ENCODE measurements around the gene LRP5.
A peak's percentile ranks its signal among the peaks of the same experiment; 100 is the strongest.

LRP5 gene

DNA sequence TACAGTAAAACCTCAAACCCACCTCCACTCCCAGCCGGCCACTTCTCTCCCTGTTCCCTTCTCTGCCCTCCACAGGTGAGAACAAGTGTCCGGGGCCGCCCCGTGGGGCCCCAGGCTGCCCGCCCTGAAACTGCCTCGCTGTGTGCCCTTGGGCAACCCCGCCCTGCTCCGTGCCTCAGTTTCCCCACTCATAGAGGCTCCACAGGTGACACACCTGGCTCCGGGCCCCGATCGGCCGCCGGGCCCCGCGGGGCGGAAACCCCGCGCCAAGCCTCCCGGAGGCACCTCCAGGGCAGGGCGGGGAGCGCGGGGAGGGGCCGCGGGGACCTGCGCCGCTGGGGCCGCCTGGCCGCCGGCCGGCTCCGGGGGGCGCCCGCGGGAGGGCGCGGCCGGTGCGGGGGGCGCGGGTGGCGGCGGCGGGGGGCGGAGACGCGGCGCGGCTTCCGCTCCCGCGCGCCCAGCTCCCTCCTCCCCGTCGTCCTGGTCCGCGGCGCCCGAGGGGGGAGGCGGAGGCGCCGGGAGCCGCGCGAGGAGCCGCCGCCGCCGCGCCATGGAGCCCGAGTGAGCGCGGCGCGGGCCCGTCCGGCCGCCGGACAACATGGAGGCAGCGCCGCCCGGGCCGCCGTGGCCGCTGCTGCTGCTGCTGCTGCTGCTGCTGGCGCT, at the start of gene LRP5:
TSS of gene LRP5 (plus strand) at position 475 of the 663 bp plus-strand sequence. CDS start at position 599, 124 bp downstream.
- peak; percentile 40 for DNase-seq

DNA sequence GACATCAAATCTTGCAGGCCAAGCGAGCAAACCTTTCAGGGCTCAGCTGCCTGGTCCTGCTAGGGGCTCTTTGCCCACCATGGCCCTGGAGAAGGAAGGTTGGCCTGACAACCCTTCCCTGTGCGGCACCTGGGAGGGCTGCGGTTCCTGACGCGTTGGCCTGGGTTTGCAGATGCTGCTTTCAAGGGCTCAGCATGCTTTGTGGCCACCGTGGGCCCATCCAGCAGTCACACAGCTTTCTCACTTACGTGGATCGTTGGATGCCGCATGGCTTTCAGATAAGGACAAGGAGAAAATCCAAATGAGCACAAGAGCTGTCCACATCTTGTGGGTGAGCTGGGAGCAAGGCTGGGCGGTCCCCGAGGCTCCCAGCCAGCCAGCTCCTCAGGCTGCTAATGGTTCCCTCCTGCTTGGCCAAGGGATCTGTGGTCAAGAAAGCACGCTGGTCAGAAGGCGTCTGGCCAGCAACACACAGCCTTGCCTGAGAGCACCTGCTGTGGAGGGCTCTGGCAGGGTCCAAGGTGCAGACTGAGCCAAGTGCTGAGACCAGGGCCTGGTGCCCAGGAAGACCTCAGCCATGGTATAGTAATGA, 48.9 kb upstream of the LRP5 start:
- DNase-seq, result no peak

- DNase-seq, result no peak
Observed at GRCh38 chr11:68264244-68264643, 48.1 kb upstream of the LRP5 start.

GRCh38 chr11:68264741-68265540, 47.5 kb upstream of the LRP5 start:
- no peak for DNase-seq

DNA sequence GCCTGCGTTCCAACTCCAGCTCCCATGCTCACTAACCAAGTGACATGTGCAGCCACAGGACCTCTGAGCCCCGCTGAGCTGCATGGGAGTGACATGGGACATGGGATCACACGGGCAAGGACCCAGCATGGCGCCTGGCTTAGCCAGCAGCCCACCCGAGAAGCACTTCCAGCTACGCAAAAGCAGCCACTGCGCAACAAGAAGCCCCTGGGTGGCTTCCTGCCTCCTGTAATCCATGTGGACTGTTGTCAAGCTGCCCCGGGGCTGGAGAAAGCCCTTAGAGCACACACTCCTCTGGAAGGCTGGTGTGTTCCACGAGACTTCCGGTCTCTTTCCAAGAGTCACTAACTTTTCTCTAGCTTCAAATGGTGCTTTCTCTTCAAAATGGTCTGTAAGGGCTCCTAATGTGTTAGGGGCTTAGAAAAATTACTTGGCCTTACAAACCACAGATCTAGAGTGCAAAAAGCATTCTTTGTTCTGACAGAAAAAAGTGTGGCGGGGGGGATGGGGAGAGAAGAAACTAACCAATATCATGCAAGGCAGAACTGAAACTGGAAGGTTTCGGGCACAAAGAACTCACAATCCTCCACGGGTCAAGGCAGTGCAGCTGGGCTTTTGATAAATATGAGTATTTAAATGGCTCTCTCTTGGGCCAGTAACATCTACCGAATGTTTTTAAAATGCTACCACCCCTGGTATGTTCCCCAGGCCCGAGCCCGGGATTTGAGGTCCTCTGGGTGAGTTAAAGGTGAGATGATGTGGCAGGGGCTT, 46.1 kb upstream of the LRP5 start:
- DNase-seq, result no peak

DNA sequence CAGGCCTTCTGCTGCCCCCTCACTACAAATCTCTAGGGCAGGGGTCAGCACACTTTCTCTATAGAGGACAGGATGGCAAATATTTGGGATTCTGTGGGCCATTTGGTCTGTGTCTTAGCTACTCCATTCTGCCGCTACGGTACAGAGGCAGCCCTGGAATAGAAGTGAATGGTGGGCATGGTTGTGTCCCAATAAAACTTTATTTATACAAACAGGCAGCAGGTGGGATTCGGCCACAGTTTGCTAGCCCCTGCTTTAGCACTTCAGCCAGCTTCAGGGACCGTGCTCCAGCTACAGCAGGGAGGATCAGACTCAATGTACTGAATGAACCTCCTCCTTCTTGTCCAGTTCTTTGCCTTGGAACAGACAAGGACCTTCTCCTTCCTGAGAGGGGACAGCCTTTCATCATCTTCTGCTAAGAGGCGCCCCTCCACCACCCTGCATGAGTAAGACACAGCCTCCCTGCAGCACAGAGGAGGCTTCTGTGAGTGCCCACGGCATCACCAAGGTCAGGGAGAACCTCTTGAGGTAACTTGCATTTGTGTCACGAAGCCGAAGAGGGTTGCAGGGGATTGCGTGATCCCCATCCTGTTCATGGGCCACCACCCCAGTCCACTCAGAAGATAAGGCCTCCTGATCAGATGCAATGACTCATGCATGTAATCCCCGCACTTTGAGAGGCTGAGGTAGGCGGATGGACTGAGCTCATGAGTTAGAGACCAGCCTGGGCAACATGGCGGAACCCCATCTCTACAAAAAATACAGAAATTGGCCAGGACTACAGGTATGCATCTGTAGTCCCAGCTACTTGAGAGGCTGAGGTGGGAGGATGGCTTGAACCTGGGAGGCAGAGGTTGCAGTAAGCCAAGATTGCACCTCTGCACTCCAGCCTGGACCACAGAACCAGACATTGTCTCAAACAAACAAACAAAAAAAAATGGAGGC, 45.2 kb upstream of the LRP5 start:
- no peak for DNase-seq

DNA sequence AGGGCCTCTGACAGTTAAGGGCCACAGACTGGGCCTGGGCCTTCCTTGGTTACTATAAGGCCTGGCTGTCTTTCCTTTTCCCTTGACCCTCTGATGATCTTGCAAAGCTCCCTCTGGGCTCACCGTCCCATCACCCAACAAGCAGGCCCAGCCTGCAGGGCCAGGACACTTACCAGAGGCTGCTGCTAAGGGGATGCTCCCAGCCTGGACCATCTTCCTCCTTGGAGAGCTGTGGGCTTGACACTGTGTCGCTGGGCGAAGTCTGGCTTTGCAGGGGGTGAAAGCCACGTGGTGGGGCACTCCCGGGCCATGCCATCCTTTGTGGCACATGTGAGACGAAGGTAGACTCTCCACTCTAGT, 44.5 kb upstream of the LRP5 start:
- DNase-seq, result no peak

DNA sequence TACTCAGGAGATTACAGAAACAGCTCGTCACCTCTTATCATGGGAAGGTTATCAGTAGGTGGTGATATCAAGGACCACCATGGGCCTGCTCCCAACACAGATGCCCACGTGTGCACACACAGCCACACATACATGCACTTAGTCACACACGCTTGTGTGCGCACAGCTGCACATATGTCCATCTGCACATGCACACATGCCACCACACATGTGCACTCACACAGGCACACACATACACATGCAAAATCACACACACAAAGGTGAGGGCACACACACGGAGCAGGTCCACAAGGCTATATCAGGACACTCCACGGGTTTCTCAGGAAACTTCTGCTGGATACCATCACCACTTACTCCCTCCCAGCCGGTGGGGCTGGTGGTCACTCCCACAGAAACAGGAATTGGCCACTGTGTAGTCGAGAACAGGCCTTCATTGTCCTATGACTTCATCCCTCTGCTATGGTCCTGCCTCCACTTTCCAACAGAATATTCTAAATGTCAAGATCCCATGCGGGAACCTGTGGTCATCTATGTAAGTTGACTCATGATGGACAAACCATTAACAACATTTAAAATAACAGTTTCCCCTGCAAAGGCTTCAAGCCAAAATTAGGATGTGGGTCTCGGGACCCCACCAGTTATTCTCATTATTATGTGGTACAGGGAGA, 42.8 kb upstream of the LRP5 start:
- peak; percentile 92 for DNase-seq

DNA sequence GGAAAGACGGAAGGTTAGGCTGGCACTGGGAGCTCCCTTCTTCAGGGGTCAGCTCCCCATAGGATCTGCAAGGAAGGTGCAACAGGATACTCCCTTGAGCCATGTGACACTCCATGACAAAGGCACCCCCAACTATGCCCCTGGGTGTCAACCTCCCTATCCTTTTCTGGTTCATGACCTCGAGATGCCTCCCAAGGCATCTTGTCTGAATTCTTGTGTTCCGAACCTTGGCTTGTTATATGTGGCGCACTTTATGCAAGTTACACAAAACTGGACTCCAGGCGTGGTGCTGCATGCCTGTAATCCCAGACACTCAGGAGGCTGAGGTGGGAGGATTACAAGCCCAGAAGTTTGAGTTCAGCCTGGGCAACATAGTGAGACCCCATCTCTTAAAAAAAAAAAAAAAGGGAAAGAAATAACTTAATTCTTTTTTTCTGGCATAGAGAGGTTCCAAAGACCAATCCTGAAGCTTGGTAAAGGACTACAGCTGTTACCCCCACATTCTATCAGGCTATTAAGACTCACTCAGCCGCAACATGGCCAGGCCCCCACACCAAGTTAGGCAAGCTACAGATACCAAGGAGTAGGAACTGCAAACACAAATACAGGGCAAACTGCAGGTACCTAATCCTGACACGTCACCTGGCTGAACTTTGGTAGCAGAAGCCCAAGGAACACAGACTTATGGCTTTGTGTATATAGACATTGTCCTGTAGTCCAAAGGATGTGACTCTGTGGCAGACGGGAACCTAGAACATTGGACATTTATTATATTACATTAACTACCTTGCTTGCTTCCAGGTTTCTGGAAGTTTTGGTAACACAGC, 42.0 kb upstream of the LRP5 start:
- no peak for DNase-seq

GRCh38 chr11:68271023-68271780, 41.2 kb upstream of the LRP5 start:
- DNase-seq, result peak; percentile 81

DNA sequence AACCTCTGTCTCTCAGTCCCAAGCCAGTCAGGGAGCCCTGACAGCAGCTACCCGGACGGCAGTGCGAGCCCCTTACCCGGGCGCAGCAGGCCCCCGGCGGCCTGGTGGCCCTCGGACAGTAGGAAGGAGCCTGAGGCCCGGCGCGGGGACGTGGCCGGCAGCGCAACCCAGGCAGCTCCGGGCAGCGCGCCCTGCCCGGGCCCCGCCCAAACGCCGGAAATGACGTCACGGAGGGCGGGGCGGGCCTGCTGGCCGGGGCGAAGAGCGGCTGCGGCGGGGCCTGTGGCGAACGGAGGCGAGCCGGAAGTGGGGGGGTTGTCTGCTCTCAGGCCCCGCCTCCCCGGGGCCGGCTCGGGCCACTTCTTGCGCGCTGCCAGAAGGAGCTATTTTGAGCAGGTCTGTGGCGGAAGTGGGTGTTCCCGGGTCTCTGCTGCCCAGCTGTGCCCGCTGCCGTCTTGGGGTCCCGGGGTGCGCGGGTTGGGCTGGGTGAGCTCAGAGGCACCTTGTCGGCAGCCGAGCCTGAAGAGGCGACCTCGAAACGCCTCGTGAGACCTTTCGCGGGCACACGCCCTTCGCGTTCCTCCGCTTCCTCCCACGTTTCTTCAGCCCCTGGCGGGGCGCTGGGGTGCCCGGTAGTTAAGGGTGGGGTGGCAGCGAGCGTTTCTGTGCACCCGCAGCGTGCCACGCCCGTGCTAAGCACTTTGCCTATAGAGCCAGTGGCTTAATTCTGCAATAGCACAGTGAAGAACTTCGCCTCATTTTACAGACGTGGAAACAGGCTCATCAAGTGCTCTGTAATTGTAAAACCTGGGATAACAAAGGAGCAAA, 40.4 kb upstream of the LRP5 start, which contains the start of gene C11orf24:
TSS of gene C11orf24 (minus strand) at position 193 of the 828 bp plus-strand sequence. CDS start 8,206 bp downstream, outside the sequence.
- DNase-seq, result peak; percentile 95

GRCh38 chr11:68273026-68273738, 39.2 kb upstream of the LRP5 start:
- DNase-seq, result no peak

- DNase-seq, result no peak
Observed at GRCh38 chr11:68274306-68274705, 38.1 kb upstream of the LRP5 start.

DNA sequence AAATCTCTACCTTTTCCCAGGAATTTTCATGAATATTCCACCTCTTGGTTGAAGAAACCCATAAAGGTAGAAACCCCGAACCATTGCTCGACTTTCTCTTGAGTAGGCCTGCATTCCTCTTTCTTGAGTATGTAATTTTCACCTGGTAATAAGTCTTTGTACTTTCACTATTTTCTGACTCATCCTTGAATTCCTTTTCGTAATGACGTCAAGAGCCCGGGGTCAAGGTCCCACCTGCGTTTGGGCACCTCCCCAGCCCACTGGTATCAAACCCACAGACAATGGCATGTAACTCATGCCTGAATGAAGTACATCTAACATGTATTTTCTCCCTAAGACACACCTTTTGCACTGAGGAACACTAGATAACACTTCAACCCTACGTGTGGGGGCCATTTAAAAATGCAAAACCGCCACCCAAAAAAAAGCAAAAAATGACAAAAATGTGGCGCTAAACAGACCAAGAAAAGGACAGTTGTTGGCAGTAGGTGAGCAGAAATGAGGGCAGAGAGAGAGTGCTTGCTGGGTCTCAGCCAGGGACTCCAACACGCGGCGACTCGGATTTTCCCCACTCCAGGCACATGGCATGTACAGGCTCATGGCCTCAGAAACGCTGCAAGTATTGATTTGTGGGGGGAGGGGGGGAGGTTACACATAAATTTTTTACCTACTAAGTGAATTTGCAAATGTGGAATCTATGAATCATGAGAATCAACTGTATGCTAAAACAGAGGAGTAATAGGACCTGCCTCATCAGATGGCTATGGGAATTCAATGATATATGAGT, 36.5 kb upstream of the LRP5 start:
- no peak for DNase-seq

- DNase-seq, result no peak
Observed at GRCh38 chr11:68276861-68277260, 35.5 kb upstream of the LRP5 start.

DNA sequence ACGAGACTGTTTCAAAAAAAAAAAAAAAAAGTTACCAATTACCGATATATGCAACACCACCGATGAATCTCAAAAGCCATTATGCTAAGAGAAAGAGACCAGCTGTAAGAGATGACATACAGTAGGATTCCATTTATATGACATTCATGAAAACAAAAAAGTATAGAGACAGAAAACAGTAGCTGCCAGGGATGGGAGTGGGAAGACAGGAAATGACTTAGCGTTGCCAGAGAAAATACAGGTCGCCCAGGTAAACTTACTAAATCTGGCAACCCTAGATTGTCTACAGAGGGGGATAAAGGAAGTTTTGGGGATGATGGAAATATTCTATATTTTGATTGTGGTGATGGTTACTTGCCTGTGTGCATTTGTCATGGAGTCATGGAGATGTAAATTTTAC, 32.7 kb upstream of the LRP5 start:
- no peak for DNase-seq

All from EL (cell line).